GM12891 (cell line): ENCODE results near the gene SEMA5A.

ENCODE experiments used
- DNase-seq: peaks from one replicate; pipeline ENCODE4 v3.0.0; 2011; ENCODE audit warnings: low spot score; ENCODE audit not compliant: insufficient read length
- FAIRE-seq: peaks from 2 replicates; lab custom pipeline; 2011; peaks lifted over from hg19 to GRCh38; lab: Jason Lieb, UNC
- PAX5 ChIP-seq: IDR thresholded peaks from 2 replicates; pipeline ENCODE4 v1.6.1; 2011; ENCODE audit warnings: low read length, moderate library complexity, mild to moderate bottlenecking; ENCODE audit not compliant: insufficient read depth, severe bottlenecking
- POLR2A ChIP-seq: IDR thresholded peaks from 2 replicates; pipeline ENCODE4 v1.6.1; 2011; ENCODE audit warnings: low read depth, low read length, control low read depth
- POLR2AphosphoS5 ChIP-seq: IDR thresholded peaks from 2 replicates; pipeline ENCODE4 v1.6.1; 2011; ENCODE audit warnings: low read depth, low read length, control low read depth
- POU2F2 ChIP-seq: IDR thresholded peaks from 2 replicates; pipeline ENCODE4 v1.6.1; 2011; ENCODE audit warnings: low read depth, mild to moderate bottlenecking, control low read depth, low read length, moderate library complexity
- SPI1 ChIP-seq: IDR thresholded peaks from 2 replicates; pipeline ENCODE4 v1.6.1; 2011; ENCODE audit warnings: low read depth, low read length, control low read depth
- TAF1 ChIP-seq: IDR thresholded peaks from 2 replicates; pipeline ENCODE4 v1.6.1; 2011; ENCODE audit warnings: low read depth, low read length, control low read depth

SEMA5A gene

DNA sequence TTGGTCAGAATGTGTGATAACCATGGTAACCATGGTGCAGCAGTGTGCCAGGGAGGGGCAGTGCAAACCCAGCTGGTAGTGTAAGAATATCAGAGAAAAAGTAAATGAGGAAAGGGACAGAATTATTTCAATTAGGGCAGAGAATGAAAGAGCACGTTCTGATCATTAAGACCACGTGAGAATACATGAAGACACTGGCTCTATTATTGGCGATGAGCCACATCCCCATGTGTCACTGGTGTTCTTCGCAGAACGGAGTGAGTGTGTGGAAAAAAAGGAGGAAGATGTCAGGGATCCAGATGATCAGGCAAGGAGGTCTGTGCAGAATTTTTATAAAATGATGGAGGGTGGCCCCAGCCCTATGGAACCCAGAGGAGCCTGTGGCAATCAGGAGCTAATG lies 315.5 kb downstream of the SEMA5A start:
- no peak for DNase-seq

DNA sequence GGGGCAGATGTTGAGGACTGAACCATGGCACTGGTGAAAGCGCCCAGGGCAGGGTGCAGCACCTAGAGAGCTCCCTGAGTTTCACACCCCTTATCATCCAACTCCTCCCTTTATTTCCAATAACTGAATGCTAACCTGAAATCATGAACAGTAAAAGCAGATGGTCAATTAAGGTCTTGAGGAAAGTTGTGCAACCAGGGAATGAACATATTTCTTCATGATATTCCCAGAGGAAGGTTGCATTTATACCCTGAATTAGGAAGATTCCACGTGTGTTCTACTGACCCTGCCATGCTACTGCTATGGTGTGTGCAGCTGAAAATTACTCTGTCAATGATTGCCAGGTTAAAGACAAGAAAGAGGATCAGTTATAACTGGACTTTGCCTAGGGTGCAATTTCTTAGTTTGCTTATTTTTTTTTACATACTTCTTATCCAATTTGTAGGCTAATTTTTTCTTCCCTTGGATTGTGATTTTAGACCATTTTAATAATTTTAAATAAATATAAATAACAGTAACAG lies 319.8 kb downstream of the SEMA5A start:
- FAIRE-seq, result no peak
- DNase-seq, result no peak
- TF ChIP-seq POU2F2 (no peak), POLR2AphosphoS5 (no peak), POLR2A (no peak), SPI1 (no peak), TAF1 (no peak), PAX5 (no peak)

More for the DNA sequence above, 315.5 kb downstream of the SEMA5A start:
- TF ChIP-seq POLR2AphosphoS5 (no peak), SPI1 (no peak), PAX5 (no peak), POU2F2 (no peak), TAF1 (no peak), POLR2A (no peak)
- no peak for FAIRE-seq

DNA sequence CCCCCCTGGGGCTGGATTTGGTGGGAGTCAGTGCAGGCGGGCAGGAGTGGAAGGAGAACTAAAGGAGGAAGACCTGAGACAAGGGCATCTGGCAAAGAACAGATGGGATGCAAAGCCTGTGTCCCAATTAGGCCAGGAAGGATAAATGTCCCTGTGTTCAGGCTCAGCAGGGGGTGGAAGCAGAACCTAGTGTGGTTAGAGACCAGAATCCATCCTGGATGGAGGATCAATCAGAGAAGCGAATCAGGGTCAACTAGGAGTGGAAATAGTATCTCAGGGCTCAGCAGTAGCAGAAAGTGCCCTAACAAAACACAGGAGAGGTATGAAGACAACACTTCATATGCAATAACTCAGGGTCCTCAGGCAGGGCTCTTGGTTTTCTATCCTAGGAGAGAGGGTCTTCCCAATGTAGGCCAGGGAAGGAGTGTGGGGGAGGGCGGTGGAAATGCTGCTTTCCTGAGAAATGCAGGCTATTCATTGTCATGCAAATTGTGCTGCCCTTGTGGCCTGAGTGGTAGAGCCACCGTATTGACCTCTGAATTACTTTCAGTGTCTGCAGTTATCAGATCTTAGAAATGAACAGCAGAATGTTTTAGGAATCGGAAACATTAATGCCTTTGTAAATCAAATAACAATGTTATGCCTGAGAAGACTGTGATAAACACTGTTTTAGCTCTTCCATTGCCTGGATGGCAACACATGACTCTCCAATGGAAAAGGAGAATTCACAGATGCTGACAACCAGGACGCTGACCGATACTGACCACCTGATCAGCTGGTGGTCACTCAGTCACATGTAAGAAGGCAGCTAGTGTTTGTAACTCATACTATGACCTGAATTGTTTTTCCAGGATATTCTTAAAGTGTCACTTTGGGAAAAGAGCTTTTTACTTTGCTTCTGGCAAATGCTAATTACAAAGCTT lies 323.6 kb downstream of the SEMA5A start:
- TF ChIP-seq POLR2A (no peak), POU2F2 (no peak), POLR2AphosphoS5 (no peak), TAF1 (no peak), PAX5 (no peak), SPI1 (no peak)
- FAIRE-seq (no peak), DNase-seq (no peak)

DNA sequence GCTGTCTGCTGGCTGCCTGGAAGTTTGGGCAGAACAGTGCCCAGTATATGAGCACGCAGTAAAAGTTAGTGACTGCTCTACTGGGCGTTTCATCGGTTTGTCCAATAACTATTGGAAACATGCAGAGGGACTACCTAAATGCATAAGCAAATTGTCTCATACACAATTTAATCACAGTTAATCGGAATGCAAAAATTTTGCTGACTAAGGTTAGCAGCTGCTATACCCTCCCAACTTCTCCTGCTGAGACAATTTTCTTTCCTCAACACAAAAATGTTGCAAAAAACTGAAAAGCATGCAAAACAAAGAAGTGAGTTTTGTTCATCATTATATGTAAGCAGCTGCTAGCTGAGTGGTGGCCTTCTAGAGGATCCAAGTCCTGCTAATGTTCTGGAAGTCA lies 327.5 kb downstream of the SEMA5A start:
- DNase-seq, result no peak
- no peak for FAIRE-seq
- TF ChIP-seq POU2F2, result no peak
- TF ChIP-seq TAF1, result no peak
- TF ChIP-seq POLR2AphosphoS5, result no peak
- TF ChIP-seq PAX5, result no peak
- no peak for TF ChIP-seq SPI1
- no peak for TF ChIP-seq POLR2A

DNA sequence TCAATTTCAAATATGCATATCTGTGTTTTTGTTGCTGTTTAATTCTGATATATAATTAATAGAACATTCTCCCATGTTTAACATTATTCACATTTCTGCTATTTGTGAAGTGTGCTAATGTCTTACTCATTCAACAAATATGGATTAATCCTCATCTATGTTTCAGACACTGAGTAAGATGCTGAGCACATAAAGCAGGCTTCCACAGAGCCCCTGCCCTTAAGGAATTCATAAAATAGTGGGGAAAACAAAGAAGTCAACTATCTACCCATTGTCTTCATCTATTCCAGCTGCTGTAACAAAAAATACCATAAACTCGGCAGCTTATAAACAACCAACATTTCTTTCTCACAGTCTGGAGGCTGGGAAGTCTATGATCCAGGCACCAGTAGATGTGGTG lies 333.3 kb downstream of the SEMA5A start:
- no peak for FAIRE-seq
- no peak for DNase-seq
- no peak for TF ChIP-seq SPI1
- TF ChIP-seq TAF1, result no peak
- no peak for TF ChIP-seq POU2F2
- TF ChIP-seq POLR2A, result no peak
- TF ChIP-seq POLR2AphosphoS5, result no peak

DNA sequence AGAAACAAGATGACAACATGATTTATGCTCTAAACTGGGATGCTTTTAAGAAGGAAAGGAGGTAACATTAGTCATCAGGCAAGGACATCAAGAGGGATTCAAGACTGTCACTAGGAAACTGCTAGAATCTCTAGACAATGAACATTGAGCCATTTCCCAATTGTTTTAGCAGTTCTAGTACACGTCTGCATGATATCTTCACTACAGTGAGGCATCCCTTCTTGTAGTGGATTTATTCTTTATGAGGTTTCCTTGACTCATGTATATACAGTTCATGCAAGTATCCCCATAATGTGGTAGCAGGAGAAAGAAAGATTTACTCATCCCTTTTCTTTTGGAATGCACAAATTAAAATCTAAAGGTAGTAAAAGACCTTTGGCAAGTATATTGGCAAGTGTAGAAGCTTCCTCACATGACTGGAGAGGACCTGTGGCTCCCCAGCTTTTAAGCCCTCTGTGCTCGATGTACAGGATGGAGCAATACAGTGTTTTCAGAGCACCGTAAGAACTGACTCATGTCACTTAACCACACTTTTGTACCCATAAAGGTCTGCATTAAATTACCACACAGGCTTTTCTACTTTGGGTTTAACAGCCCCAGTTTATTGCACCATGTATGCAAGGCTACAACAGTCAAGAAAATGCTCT lies 335.9 kb downstream of the SEMA5A start:
- no peak for FAIRE-seq
- no peak for DNase-seq
- no peak for TF ChIP-seq TAF1
- no peak for TF ChIP-seq POU2F2
- TF ChIP-seq SPI1, result no peak
- TF ChIP-seq PAX5, result no peak
- TF ChIP-seq POLR2AphosphoS5, result no peak
- no peak for TF ChIP-seq POLR2A

DNA sequence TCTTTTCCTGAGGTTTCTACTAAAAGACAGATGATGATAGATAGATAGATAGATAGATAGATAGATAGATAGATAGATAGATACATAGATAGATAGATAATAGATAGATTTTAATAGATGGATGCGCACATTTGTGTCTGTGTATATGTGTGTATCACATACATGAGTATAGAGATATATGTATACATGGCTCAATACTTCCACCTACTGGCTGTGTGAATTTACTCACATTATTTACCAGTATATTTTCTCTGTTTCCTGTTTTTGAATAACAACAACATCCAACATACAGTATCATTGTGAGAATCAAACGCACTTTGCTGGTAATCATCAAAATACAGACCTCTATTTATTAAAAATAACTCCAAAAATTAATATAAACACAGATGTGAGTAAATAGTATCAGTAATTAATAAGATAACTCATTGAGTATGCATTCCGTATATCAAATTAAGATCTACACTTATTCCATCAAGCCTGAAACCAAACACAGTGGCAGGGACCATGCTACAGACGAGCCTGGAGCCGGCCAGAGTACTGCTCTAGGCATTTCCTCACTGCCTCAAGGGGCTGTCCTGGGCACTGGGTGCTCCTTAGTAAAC lies 338.0 kb downstream of the SEMA5A start:
- FAIRE-seq, result no peak
- no peak for DNase-seq
- TF ChIP-seq TAF1, result no peak
- no peak for TF ChIP-seq POLR2A
- TF ChIP-seq PAX5, result no peak

DNA sequence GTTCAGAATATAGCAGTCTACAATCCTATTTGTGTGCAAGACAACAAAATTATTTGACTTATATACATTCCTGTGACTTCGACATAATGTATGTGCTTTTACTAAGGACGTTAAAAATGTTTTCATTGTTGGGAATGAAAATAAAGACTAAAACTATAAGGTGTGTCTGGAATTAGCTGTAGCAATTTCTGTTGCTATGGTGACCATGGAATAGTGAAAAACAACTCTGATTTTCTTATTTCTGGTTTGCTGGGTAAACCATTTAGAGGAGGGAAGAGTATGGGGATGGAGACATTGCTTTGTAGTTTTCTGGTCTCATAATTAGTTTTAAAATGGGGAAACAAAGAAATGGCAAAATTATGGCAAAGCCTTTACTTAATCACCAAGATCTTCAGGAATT lies 343.2 kb downstream of the SEMA5A start:
- DNase-seq (no peak), FAIRE-seq (no peak)
- TF ChIP-seq TAF1, result no peak
- TF ChIP-seq POLR2AphosphoS5, result no peak
- TF ChIP-seq POLR2A, result no peak
- TF ChIP-seq POU2F2, result no peak
- no peak for TF ChIP-seq PAX5
- no peak for TF ChIP-seq SPI1

DNA sequence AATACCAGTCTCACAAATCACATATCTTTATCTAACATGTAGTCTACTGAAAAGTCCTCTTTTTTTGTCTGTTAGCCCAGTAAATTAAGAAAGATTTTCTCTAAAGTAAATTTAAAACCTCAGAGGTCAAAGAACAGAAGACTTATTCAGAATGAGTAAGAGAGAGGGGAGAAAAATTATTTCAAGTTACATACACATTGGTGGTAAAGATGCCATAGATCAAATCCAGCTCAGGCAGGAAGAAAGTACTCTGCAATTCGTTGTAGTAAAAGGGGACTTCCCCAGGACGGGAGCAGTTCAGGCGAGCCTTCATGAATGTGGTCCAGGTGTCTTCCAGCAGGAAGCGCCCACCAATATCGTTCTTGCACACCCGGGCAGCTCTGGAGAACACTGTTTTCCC lies 344.1 kb downstream of the SEMA5A start:
- FAIRE-seq, result no peak
- DNase-seq, result no peak
- TF ChIP-seq TAF1 (no peak), POLR2A (no peak), POLR2AphosphoS5 (no peak), PAX5 (no peak), POU2F2 (no peak), SPI1 (no peak)

DNA sequence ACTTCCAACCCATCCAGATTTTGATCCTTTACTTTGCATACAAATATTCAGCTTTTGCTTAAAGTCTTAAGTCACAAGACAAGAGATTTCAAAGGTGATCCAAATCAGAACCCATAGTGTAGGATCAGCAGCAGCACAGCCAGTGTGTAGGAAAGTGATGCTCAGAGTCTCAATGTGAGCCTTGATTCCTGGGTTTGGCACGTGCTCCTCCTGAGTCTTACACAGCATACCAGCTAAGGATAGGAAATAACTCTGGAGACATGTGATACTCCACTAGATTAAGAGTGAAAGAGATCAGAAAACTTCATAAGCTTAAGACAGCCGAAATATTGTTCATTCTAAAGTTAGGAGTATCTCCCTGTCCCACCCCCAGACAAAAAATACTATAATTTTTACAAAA lies 344.9 kb downstream of the SEMA5A start:
- no peak for FAIRE-seq
- TF ChIP-seq TAF1 (no peak), PAX5 (no peak), SPI1 (no peak), POLR2AphosphoS5 (no peak), POU2F2 (no peak), POLR2A (no peak)
- DNase-seq, result no peak
